HG03135 (cell line): ENCODE results near the gene ALKBH2.
"Not testable (repeated sequence)": the region's sequence is repeated elsewhere in the genome, so short reads cannot be mapped to it uniquely, and the experiment has no call there.

ENCODE experiments used
- ATAC-seq: cut with Tn5 transposase; IDR thresholded peaks from one replicate; pipeline ENCODE4 v1.9.1; 2021; ENCODE audit warnings: mild to moderate bottlenecking, moderate library complexity; ENCODE audit not compliant: unreplicated experiment

Gene ALKBH2

DNA sequence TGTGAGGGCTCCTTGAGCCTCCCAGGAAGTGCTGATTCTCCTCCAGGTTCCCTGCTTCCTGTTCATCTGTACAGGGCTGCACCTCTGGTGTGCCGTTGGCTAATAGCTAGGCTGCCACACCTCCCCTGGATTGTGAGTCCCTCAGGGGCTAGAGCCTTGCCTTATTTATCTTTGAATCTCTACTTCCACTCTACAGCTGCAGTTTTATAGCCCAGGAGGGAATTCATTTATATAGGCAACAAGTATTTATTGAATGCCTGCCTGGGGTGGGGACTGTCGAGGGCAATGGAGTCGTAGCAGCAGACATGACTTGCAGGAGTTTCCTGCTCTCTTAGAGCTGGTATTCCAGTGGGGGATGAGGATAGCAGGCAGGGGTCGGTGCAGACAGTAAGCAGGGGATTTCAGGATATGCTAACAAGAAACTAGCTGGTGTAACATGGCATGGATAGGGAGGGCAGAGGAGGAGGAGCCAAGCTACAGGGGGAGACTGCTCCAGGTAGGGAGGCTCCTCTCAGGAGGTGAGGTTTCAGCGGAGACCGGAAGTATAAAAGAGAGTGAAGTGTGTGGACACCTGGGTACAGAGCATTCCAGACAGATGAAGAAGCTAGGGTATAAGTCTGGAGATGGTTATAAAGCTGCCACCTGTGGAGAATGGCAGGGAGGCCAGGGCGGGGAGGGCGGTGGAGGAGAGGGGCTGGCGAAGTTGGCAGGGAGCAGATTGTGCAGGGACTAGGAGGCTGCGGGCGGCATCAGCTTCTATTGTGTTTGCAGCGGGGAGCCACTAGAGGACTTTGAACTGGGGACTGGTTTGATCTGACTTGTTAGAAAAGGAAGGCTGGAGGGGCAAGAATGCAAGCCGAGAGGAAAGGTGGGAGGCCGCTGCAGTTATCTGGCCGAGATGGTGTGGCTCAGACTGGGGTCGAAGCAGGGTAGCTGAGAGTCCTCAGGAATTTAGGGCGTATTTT is 23.7 kb downstream of the ALKBH2 start:
- no peak for ATAC-seq

GRCh38 chr12:109065853-109066193 is 27.4 kb downstream of the ALKBH2 start:
- no peak for ATAC-seq

GRCh38 chr12:109065154-109065852 is 28.0 kb downstream of the ALKBH2 start:
- ATAC-seq, result no peak

- no peak for ATAC-seq
These were observed 29.1 kb downstream of the ALKBH2 start for GRCh38 chr12:109064143-109064542.

- ATAC-seq, result no peak
These were observed 34.5 kb downstream of the ALKBH2 start for GRCh38 chr12:109058773-109059172.

- no peak for ATAC-seq
These were observed 35.9 kb downstream of the ALKBH2 start for GRCh38 chr12:109057376-109057775.

DNA sequence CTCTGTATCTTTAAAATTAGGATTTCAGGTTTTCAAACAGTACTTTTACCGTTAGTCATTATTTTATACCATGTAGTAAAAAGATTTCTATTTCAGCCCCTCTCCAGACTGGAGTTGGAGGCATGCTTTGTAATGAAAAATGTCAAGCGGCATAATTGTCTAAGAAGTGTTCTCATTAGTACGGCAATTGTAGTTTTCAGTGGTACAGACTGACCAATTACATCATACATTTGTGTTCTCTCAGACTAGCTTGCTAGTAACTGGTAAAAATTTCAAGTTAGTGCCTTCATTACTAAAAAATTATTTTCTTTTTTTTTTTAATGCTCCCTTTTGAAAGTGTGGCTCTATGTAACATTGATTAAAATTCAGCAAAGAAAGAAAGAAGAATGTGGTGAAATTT is 36.4 kb downstream of the ALKBH2 start:
- no peak for ATAC-seq

- ATAC-seq, result no peak
These were observed 38.8 kb downstream of the ALKBH2 start for GRCh38 chr12:109054520-109054919.

DNA sequence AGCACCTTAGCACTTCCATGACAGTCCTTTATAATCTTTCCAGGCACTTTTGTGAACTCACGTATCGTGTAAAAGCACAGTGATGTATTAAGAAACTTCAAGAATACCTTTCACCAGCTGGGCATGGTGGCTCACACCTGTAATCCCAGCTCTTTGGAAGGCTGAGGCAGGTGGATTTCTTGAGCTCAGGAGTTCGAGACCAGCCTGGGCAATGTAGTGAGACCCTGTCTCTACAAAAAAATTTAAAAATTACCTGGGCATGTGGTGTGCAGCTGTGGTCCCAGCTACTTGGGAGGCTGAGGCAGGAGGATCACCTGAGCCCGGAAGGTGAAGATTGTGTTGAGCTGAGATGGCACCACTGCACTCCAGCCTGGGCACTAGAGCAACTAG is 39.2 kb downstream of the ALKBH2 start:
- not testable (repeated sequence) for ATAC-seq

DNA sequence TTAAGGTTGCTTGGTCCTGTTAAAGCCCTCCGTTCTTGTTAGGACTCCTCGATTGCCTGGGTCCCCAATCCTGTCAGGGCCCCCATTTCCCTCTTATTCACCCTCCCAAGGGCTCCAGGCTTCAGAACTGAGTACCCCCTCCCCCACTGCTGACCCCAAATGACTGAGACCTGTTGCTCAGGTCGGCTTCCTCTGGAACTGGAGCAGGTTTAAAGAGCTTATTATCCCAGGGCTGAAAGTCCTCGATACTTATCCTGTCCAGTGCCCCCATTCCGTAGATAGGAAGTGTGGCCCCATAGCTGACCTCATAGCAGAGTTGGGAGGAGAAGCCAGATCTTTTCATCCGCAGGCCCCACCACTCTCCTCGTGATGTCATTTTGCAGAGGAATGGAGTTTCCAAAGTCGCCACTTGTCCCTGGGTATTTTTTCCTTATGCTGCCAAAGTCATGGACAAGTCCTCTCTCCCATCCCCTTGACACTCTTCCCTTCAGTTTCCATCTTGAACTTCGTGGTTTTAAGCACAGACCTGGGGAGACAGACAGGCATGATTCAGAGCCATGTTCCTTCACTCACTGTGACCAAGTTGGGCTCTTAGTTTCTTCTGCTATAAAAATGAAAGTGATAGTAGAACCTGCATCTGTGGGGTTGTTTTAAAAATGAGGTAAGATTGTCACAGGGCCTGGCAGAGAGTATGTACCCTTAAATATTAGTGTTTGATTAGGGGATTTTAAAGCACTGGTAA is 39.7 kb downstream of the ALKBH2 start:
- peak; percentile 50 for ATAC-seq

GRCh38 chr12:109052414-109053323 is 40.6 kb downstream of the ALKBH2 start, which contains the start of gene USP30:
USP30 (plus strand) TSS chr12:109052576; CDS start chr12:109052679, 103 bp downstream.
- ATAC-seq, result peak; percentile 78

- ATAC-seq, result no peak
These were observed 41.2 kb downstream of the ALKBH2 start for GRCh38 chr12:109052097-109052413.

DNA sequence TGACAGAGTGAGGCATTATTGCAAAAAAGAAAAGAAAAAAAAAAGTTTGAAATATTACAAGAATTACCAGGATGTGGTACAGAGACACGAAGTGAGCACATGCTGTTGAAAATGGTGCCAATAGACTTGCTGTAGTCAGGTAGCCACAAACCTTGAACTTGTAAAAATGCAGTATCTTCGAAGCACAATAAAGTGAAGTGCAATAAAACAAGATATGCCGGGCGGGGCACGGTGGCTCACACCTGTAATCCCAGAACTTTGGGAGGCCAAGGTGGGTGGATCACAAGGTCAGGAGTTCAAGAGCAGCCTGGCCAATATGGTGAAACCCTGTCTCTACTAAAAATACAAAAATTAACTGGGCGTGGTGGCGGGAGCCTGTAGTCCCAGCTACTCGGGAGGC is 43.5 kb downstream of the ALKBH2 start:
- not testable (repeated sequence) for ATAC-seq

DNA sequence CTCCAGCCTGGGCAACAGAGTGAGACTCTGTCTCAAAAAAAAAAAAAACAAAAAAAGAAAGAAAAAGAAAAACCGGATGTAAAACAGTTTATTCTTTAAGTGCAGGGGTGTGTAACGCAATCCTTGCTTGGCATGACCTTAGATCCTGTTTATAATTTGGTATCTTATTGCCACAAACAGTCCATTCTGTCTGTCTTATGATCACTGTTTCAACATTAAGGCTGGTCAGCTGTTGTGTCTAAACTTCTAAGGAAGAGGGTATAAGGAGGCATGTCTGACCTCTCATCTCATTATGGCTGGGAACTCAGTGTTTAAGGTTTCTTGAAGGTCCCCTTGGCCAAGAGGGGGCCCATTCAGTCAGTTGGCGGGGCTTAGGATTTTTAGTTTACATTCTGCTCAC is 44.6 kb downstream of the ALKBH2 start:
- ATAC-seq, result not testable (repeated sequence)

GRCh38 chr12:109047081-109047805 is 46.0 kb downstream of the ALKBH2 start:
- ATAC-seq, result no peak

DNA sequence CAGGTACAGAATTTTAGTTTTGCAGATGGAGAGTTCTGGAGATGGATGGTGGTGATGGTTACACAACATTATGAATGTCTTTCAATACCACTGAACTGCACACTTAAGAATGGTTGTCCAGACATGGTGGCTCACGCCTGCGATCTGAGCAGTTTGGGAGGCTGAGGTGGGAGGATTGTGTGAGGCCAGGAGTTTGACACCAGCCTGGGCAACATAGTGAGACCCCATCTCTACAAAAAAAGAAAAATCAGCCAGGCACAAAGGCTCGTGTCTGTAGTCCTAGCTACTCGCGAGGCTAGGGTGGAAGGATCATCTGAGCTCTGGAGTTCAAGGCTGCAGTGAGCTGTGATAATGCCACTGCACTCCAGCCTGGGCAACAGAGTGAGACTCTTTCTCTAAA is 49.0 kb downstream of the ALKBH2 start:
- no peak for ATAC-seq
